ENCODE results near the gene SMPDL3B. TPM values are rescaled to one million over a fixed set of nuclear protein-coding genes. Genes with fewer than 3 reads are reported as not detected.

The SMPDL3B gene
- total and polyA plus RNA-seq, 9 donors = 0.06 to 2.1 (median 0.13) TPM; not detected in 1

DNA sequence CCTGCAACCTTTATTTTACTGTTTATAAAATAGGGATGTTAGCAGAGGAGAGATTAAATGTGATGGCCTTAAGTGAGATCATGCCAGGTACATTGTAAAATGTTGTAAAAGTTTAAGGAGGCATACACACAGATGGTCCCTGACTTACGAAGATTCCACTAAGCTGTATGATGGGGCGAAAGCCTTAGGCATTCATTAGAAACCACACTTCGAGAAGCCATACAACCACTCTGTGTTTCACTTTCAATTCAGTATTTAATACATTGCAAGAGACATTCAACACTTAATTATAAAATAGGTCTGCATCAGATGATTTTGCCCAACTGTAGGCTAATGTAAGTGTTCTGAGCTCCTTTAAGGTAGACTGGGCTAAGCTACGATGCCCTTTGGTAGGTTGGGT is 3.7 kb downstream of the SMPDL3B start:
- H3K36me3 ChIP-seq (ENCODE audit: control insufficient read depth, insufficient read depth, low read length) = no peaks in the 10 kb centered on the region
- no peak overlapping the region for H3K4me3 ChIP-seq (ENCODE audit: low read length)
- no peak overlapping the region for H3K27ac ChIP-seq (ENCODE audit: low read length)
- peaks cover 6% of the 10 kb centered on the region for H3K4me1 ChIP-seq (ENCODE audit: control insufficient read depth, insufficient read depth, low read length)
- no CpG with 5 or more reads among the region's 4 CpGs for WGBS (ENCODE audit: insufficient coverage)
- DNase-seq = no peak
- no peaks in the 10 kb centered on the region for H3K9me3 ChIP-seq (replicated peaks; ENCODE audit: control insufficient read depth, low read depth, low read length)
- H3K27me3 ChIP-seq (ENCODE audit: control insufficient read depth, insufficient read depth, low read length) = peaks cover 23% of the 10 kb centered on the region

DNA sequence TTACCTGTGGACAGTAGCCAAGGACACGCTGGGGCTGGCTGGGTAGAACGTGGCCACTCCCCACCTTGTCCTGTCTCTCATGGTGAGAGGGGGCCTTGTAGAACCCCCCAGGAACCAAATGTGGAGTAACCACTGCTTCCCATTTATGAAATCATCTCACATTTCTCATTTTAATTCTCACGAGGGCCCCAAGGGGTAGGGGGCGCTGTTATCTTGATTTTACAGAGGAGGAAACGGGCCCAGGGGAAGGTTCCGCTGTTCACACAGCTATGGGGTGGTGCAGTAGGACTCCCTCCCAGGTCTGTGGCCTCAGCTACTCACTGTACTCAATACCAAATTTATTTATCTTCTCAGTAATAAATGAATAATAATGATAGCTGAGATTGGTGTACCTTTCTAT is 5.5 kb downstream of the SMPDL3B start:
- Histone ChIP-seq H3K9me3 (replicated peaks; ENCODE audit: control insufficient read depth, low read depth, low read length) (no peaks in the 10 kb centered on the region), H3K36me3 (ENCODE audit: control insufficient read depth, insufficient read depth, low read length) (no peaks in the 10 kb centered on the region), H3K4me3 (ENCODE audit: low read length) (no peak overlapping the region), H3K27me3 (ENCODE audit: control insufficient read depth, insufficient read depth, low read length) (peaks cover 15% of the 10 kb centered on the region), H3K4me1 (ENCODE audit: control insufficient read depth, insufficient read depth, low read length) (no peaks in the 10 kb centered on the region), H3K27ac (ENCODE audit: low read length) (no peak overlapping the region)
- 53% methylated on average over 2 of the region's 6 CpGs for WGBS (ENCODE audit: insufficient coverage)
- no peak for DNase-seq

GRCh38 chr1:27940870-27941560 is 6.2 kb downstream of the SMPDL3B start:
- no peak for DNase-seq
- no peaks in the 10 kb centered on the region for H3K4me1 ChIP-seq (ENCODE audit: control insufficient read depth, insufficient read depth, low read length)
- H3K9me3 ChIP-seq (replicated peaks; ENCODE audit: control insufficient read depth, low read depth, low read length) = no peaks in the 10 kb centered on the region
- 92% methylated on average over 5 of the region's 9 CpGs for WGBS (ENCODE audit: insufficient coverage)
- no peak overlapping the region for H3K27ac ChIP-seq (ENCODE audit: low read length)
- peaks cover 12% of the 10 kb centered on the region for H3K27me3 ChIP-seq (ENCODE audit: control insufficient read depth, insufficient read depth, low read length)
- no peaks in the 10 kb centered on the region for H3K36me3 ChIP-seq (ENCODE audit: control insufficient read depth, insufficient read depth, low read length)
- H3K4me3 ChIP-seq (ENCODE audit: low read length) = no peak overlapping the region

GRCh38 chr1:27941671-27942540 is 7.1 kb downstream of the SMPDL3B start:
- Histone ChIP-seq H3K27ac (ENCODE audit: low read length) (no peak overlapping the region), H3K4me1 (ENCODE audit: control insufficient read depth, insufficient read depth, low read length) (no peaks in the 10 kb centered on the region), H3K9me3 (replicated peaks; ENCODE audit: control insufficient read depth, low read depth, low read length) (no peaks in the 10 kb centered on the region), H3K27me3 (ENCODE audit: control insufficient read depth, insufficient read depth, low read length) (peaks cover 9% of the 10 kb centered on the region), H3K4me3 (ENCODE audit: low read length) (no peak overlapping the region), H3K36me3 (ENCODE audit: control insufficient read depth, insufficient read depth, low read length) (no peaks in the 10 kb centered on the region)
- 71% methylated on average over 9 of the region's 12 CpGs for WGBS (ENCODE audit: insufficient coverage)
- DNase-seq = peak; percentile 11

GRCh38 chr1:27945020-27945419 is 10.2 kb downstream of the SMPDL3B start:
- Histone ChIP-seq H3K27me3 (ENCODE audit: control insufficient read depth, insufficient read depth, low read length) (peaks cover 2% of the 10 kb centered on the region), H3K27ac (ENCODE audit: low read length) (no peak overlapping the region), H3K36me3 (ENCODE audit: control insufficient read depth, insufficient read depth, low read length) (no peaks in the 10 kb centered on the region), H3K4me3 (ENCODE audit: low read length) (no peak overlapping the region), H3K4me1 (ENCODE audit: control insufficient read depth, insufficient read depth, low read length) (no peaks in the 10 kb centered on the region), H3K9me3 (replicated peaks; ENCODE audit: control insufficient read depth, low read depth, low read length) (no peaks in the 10 kb centered on the region)
- WGBS (ENCODE audit: insufficient coverage) = 78% methylated on average over 2 of the region's 5 CpGs
- DNase-seq = no peak

GRCh38 chr1:27949027-27949426 is 14.2 kb downstream of the SMPDL3B start:
- no peaks in the 10 kb centered on the region for H3K4me1 ChIP-seq (ENCODE audit: control insufficient read depth, insufficient read depth, low read length)
- H3K4me3 ChIP-seq (ENCODE audit: low read length) = no peak overlapping the region

GRCh38 chr1:27951396-27951795 is 16.6 kb downstream of the SMPDL3B start:
- H3K27me3 ChIP-seq (ENCODE audit: control insufficient read depth, insufficient read depth, low read length) = peaks cover 2% of the 10 kb centered on the region
- no peaks in the 10 kb centered on the region for H3K36me3 ChIP-seq (ENCODE audit: control insufficient read depth, insufficient read depth, low read length)
- H3K4me3 ChIP-seq (ENCODE audit: low read length) = no peak overlapping the region
- WGBS (ENCODE audit: insufficient coverage) = no CpG with 5 or more reads among the region's 3 CpGs
- no peaks in the 10 kb centered on the region for H3K4me1 ChIP-seq (ENCODE audit: control insufficient read depth, insufficient read depth, low read length)
- H3K27ac ChIP-seq (ENCODE audit: low read length) = no peak overlapping the region
- no peaks in the 10 kb centered on the region for H3K9me3 ChIP-seq (replicated peaks; ENCODE audit: control insufficient read depth, low read depth, low read length)
- DNase-seq = no peak

More at GRCh38 chr1:27949027-27949426, 14.2 kb downstream of the SMPDL3B start:
- no peak overlapping the region for H3K27ac ChIP-seq (ENCODE audit: low read length)
- DNase-seq = no peak
- no peaks in the 10 kb centered on the region for H3K9me3 ChIP-seq (replicated peaks; ENCODE audit: control insufficient read depth, low read depth, low read length)
- WGBS (ENCODE audit: insufficient coverage) = 91% methylated on average over 6 of the region's 8 CpGs
- H3K36me3 ChIP-seq (ENCODE audit: control insufficient read depth, insufficient read depth, low read length) = no peaks in the 10 kb centered on the region
- H3K27me3 ChIP-seq (ENCODE audit: control insufficient read depth, insufficient read depth, low read length) = peaks cover 2% of the 10 kb centered on the region

- no peaks in the 10 kb centered on the region for H3K9me3 ChIP-seq (replicated peaks; ENCODE audit: control insufficient read depth, low read depth, low read length)
- 100% methylated on average over 1 of the region's 3 CpGs for WGBS (ENCODE audit: insufficient coverage)
- no peaks in the 10 kb centered on the region for H3K4me1 ChIP-seq (ENCODE audit: control insufficient read depth, insufficient read depth, low read length)
- H3K4me3 ChIP-seq (ENCODE audit: low read length) = no peak overlapping the region
- no peak for DNase-seq
- H3K27me3 ChIP-seq (ENCODE audit: control insufficient read depth, insufficient read depth, low read length) = peaks cover 2% of the 10 kb centered on the region
- H3K27ac ChIP-seq (ENCODE audit: low read length) = no peak overlapping the region
- no peaks in the 10 kb centered on the region for H3K36me3 ChIP-seq (ENCODE audit: control insufficient read depth, insufficient read depth, low read length)
Measured at GRCh38 chr1:27952147-27952546, 17.3 kb downstream of the SMPDL3B start.

DNA sequence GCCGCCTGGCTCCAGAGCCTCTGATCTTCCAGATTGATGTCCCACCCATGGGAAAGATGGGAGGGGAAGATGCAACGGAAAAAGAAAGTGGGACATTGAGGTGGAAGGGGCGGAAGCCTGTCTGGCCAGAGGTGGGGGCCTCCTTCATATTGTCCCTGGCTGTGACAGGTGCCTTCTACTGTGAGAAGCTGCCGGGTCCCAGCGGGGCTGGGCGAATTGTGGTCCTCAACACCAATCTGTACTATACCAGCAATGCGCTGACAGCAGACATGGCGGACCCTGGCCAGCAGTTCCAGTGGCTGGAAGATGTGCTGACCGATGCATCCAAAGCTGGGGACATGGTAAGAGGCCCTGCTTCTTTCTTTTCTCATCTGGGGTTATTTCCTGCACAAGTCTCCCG is 19.4 kb downstream of the SMPDL3B start:
- Histone ChIP-seq H3K4me1 (ENCODE audit: control insufficient read depth, insufficient read depth, low read length) (peaks cover 3% of the 10 kb centered on the region), H3K9me3 (replicated peaks; ENCODE audit: control insufficient read depth, low read depth, low read length) (no peaks in the 10 kb centered on the region), H3K27ac (ENCODE audit: low read length) (no peak overlapping the region), H3K36me3 (ENCODE audit: control insufficient read depth, insufficient read depth, low read length) (no peaks in the 10 kb centered on the region), H3K4me3 (ENCODE audit: low read length) (no peak overlapping the region), H3K27me3 (ENCODE audit: control insufficient read depth, insufficient read depth, low read length) (peaks cover 2% of the 10 kb centered on the region)
- no peak for DNase-seq
- 79% methylated on average over 10 of the region's 10 CpGs for WGBS (ENCODE audit: insufficient coverage)

DNA sequence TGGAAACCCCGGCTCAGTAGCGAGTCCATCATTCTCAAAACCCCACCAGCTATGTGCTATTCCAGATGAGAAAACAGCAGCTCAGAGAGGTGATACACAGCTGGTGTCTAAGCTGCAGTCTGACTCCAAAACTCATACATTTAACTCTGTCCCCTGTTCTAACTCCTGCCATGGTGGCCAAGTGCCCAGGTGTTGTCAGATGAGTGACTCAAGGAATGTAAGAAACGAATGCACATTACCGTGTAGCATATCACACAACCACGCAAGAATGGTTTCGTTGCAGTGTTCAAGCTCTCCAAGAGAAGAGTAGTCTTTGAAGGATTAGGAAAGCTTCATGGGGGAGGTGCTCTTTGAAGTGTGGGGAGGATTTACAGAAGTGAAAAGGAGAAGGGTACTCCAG is 20.3 kb downstream of the SMPDL3B start:
- H3K36me3 ChIP-seq (ENCODE audit: control insufficient read depth, insufficient read depth, low read length) = no peaks in the 10 kb centered on the region
- peaks cover 3% of the 10 kb centered on the region for H3K4me1 ChIP-seq (ENCODE audit: control insufficient read depth, insufficient read depth, low read length)
- DNase-seq = no peak
- H3K27ac ChIP-seq (ENCODE audit: low read length) = no peak overlapping the region
- no peaks in the 10 kb centered on the region for H3K9me3 ChIP-seq (replicated peaks; ENCODE audit: control insufficient read depth, low read depth, low read length)
- H3K27me3 ChIP-seq (ENCODE audit: control insufficient read depth, insufficient read depth, low read length) = peaks cover 2% of the 10 kb centered on the region
- no peak overlapping the region for H3K4me3 ChIP-seq (ENCODE audit: low read length)
- WGBS (ENCODE audit: insufficient coverage) = 86% methylated on average over 6 of the region's 6 CpGs
